Heart left ventricle (tissue), 13 donors: Measurements from ENCODE around the gene STARD9.

ENCODE experiments used
- CTCF ChIP-seq, 12 donors: fragments of 200-600 bp; sonication (generic) in 4 of 12; IDR thresholded peaks; one replicate each; pipeline versions ENCODE4 v1.5.0 to v1.8.0; 2018 to 2022; ENCODE audit warnings: antibody characterized with exemption in 12 of 12, mild to moderate bottlenecking in 5 of 12
- POLR2A ChIP-seq, 2 donors: fragments of 450-650 bp; IDR thresholded peaks; one replicate each; pipeline ENCODE4 v1.6.1; 2017; ENCODE audit warnings: antibody characterized with exemption in 2 of 2, mild to moderate bottlenecking in 2 of 2, moderate library complexity in 2 of 2
- donor health status: ischemic (EF 13 %, LVEDD 7.1; RV severe dilation, severe dysfunction).
- donor health status: DM: no; HTN: yes; CAD: no.
- donor health status: DM: no; HTN: no; CAD: no.
- donor health status: ischemic (EF 25% LVEDD 6.9; RV normal size, moderate dysfunction).
- donor health status: ischemic (EF 25% LVEDD 5.7; RV mildly dilated, moderate dysfunction).
- donor health status: ischemic (EF 35%, LVEDD 5.7; RV mildly dilated, moderate dysfunction).
- donor health status: nonischemic (EF 11% LVEDD 7.7; RV severe dilation, severe dysfunction).
- donor health status: DM: yes; HTN: yes; CAD: no.
- donor health status: PGD.
- donor health status: ischemic (EF 29% LVEDD 5.4; RV normal size, mild dysfunction).
- donor health status: nonischemic (EF 23%, LVEDD 6.1; RV moderate dilation, normal function).

DNA sequence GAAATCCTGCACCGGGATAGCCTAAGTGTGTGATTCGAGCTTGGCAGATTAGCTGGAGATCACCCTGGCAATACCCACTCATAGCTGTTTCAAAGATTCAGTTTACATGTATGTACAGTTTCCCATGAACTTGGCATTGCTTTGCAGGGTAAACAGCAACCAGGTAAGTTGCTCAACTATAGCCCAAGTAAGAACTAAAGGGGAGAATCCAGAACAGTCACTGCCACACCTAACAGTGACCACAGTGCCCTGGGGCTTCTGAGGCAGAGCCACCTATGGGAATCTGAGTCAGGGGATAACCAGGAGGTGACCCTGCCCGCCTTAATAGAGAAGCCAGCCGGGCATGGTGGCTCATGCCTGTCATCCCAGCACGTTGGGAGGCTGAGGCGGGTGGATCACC lies 145.6 kb downstream of the STARD9 start:
- TF ChIP-seq CTCF (IDR thresholded peaks at IDR 0.05), result no peak
- TF ChIP-seq POLR2A (IDR thresholded peaks at IDR 0.05), result no peak
